22Rv1 (cell line): Measurements from ENCODE around the gene LHFPL6.

Experiments
- ZFX ChIP-seq: fragments of 450-650 bp; IDR thresholded peaks from 2 replicates; pipeline ENCODE4 v1.6.1; 2017; ENCODE audit warnings: antibody characterized with exemption, borderline replicate concordance
- TF ChIP-seq, protein P1 (sequence below): fragments of 450-650 bp; IDR thresholded peaks from 2 replicates; pipeline ENCODE4 v1.5.1; 2017; ENCODE audit warnings: mild to moderate bottlenecking

DNA sequence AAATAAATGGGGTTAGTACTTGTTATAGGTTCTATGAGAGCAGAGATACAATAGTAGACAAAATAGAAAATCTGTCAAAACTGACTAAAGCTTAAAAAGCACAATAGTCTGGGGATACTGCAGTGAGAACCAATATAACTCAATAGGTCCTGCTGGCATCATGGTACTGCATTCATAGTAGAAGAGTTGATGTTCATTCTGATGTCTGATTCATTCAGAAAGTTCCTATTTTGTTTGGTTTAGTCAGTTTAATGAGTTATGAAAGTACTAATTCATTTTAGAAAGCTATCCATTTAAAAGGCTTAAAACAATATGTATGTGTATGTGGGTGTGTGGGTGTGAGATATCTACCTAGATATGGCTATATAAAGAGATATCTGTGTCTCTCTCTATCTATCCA, 152.8 kb downstream of the LHFPL6 start:
- TF ChIP-seq, protein P1, sequence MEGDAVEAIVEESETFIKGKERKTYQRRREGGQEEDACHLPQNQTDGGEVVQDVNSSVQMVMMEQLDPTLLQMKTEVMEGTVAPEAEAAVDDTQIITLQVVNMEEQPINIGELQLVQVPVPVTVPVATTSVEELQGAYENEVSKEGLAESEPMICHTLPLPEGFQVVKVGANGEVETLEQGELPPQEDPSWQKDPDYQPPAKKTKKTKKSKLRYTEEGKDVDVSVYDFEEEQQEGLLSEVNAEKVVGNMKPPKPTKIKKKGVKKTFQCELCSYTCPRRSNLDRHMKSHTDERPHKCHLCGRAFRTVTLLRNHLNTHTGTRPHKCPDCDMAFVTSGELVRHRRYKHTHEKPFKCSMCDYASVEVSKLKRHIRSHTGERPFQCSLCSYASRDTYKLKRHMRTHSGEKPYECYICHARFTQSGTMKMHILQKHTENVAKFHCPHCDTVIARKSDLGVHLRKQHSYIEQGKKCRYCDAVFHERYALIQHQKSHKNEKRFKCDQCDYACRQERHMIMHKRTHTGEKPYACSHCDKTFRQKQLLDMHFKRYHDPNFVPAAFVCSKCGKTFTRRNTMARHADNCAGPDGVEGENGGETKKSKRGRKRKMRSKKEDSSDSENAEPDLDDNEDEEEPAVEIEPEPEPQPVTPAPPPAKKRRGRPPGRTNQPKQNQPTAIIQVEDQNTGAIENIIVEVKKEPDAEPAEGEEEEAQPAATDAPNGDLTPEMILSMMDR = no peak
- TF ChIP-seq ZFX = no peak
